ENCODE data around the gene CLEC4F. TPM values are rescaled to one million over a fixed set of nuclear protein-coding genes. Genes with fewer than 3 reads are reported as not detected.

Gene CLEC4F
- total and polyA plus RNA-seq, 8 donors: 0.12 to 0.56 (median 0.21) TPM; not detected in 2

DNA sequence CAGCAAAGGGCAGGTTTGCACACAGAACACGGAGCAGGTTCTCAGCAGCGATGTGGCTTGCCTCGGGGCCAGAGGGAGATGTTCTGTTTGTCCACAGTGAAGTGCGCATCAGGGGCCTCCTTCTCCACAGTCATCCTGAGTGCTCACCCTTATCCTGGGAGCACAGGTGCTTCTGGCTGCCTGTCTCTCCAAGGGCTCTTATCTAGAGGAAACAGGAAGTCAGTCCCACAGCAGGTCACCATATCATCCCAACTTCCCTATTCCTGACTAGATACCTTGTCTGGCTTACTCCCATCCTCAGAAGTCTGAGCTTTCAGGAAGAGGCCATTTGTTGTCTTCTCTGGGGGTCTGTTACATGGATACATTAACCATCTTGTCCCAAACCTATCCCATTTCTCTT lies 15.2 kb upstream of the CLEC4F start, which contains the start of gene CD207:
TSS of gene CD207 (minus strand) at position 174 of the 400 bp plus-strand sequence. CDS start at position 134, 40 bp downstream.
- ATAC-seq: no peak
- no peak within 1 kb of the TSS for H3K27ac ChIP-seq
- no peak for DNase-seq
- no peaks in the 10 kb centered on the region for H3K27me3 ChIP-seq
- intact Hi-C loops (cut with DNase I): no loop called here
- no peaks in the 10 kb centered on the region for H3K9me3 ChIP-seq
- no peak within 1 kb of the TSS for H3K4me3 ChIP-seq
- TF ChIP-seq, protein P1, sequence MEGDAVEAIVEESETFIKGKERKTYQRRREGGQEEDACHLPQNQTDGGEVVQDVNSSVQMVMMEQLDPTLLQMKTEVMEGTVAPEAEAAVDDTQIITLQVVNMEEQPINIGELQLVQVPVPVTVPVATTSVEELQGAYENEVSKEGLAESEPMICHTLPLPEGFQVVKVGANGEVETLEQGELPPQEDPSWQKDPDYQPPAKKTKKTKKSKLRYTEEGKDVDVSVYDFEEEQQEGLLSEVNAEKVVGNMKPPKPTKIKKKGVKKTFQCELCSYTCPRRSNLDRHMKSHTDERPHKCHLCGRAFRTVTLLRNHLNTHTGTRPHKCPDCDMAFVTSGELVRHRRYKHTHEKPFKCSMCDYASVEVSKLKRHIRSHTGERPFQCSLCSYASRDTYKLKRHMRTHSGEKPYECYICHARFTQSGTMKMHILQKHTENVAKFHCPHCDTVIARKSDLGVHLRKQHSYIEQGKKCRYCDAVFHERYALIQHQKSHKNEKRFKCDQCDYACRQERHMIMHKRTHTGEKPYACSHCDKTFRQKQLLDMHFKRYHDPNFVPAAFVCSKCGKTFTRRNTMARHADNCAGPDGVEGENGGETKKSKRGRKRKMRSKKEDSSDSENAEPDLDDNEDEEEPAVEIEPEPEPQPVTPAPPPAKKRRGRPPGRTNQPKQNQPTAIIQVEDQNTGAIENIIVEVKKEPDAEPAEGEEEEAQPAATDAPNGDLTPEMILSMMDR (IDR thresholded peaks at IDR 0.05): no peak
- no peaks in the 10 kb centered on the region for H3K4me1 ChIP-seq
- 80 to 85% methylated on average over 4 of the region's 4 CpGs for WGBS, 2 donors
- no peaks in the 10 kb centered on the region for H3K36me3 ChIP-seq
- FAIRE-seq: no peak

DNA sequence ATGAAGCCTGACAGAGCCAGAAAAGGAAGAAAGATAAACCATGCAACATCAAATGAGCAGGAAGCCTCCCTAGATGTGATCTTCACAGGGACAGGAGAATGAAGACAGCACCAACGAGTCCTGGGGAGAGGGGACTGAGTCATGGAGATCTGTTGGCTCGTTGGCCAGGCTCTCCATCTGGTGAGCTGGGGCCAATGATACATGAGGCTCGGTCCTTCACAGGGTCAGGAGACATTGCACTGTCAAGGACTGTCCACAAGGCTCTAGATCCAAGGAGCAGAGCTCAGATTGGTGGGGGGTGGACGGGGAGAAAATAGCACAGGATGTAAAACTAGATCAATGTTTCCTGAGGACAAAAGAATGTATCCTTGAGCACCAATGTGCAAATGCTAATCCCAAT lies 14.5 kb upstream of the CLEC4F start:
- Histone ChIP-seq H3K27me3 (no peaks in the 10 kb centered on the region), H3K4me3 (no peak overlapping the region), H3K27ac (no peak overlapping the region), H3K4me1 (no peaks in the 10 kb centered on the region), H3K9me3 (no peaks in the 10 kb centered on the region), H3K36me3 (no peaks in the 10 kb centered on the region)
- ATAC-seq (no peak), FAIRE-seq (no peak), DNase-seq (no peak)
- TF ChIP-seq, protein P1 (IDR thresholded peaks at IDR 0.05): no peak
- intact Hi-C loops (cut with DNase I): no loop called here
- WGBS, 2 donors: 65 to 76% methylated on average over 4 of the region's 4 CpGs

DNA sequence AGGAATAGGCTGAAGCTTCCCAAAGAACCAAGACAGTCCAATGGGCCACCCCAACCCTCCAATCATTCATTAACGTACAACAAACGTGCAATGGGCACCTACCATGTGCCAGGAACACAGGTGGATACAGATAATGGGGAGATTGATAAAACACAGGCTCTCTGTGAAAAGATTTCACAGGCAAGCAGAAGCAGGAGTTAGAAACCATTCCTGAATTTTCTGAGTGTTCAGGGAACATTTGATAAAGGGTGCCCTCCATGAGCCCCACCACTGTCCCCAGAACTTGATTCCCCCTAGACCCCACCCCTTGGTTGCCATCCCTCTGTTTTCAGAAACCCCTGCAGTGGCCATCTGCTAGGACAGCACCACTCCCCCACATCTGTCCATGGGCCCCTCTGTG lies 13.7 kb upstream of the CLEC4F start:
- no peak overlapping the region for H3K27ac ChIP-seq
- H3K4me1 ChIP-seq: no peaks in the 10 kb centered on the region
- ATAC-seq (no peak), DNase-seq (no peak), FAIRE-seq (no peak)
- no peak overlapping the region for H3K4me3 ChIP-seq
- TF ChIP-seq, protein P1 (IDR thresholded peaks at IDR 0.05): no peak
- H3K27me3 ChIP-seq: no peaks in the 10 kb centered on the region
- WGBS, 2 donors: 59 to 63% methylated on average over 2 of the region's 2 CpGs
- intact Hi-C loops (cut with DNase I): no loop called here
- no peaks in the 10 kb centered on the region for H3K36me3 ChIP-seq
- H3K9me3 ChIP-seq: no peaks in the 10 kb centered on the region

DNA sequence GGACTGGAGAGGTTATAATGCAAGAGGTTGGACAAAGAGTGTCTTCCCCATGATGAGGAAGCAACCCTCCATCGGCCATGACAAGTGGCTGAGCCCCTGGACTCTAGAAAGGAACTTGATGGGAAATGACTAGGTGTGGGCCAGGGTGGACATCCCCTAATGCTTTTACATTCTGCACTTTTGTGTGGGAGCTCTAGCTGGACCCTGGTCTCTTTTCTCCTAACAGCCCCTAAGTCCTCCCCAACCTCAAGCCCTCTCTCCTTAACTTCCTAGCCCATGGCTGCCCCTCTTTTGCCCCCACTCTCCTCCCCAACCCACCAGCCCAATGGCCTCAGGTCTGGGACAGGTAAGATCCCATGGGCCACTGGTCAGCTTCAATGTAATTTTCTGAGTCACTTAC lies 12.8 kb upstream of the CLEC4F start:
- DNase-seq: no peak
- 78 to 94% methylated on average over 1 of the region's 1 CpG for WGBS, 2 donors
- no peak overlapping the region for H3K4me3 ChIP-seq
- H3K36me3 ChIP-seq: no peaks in the 10 kb centered on the region
- no peak for ATAC-seq
- H3K27me3 ChIP-seq: no peaks in the 10 kb centered on the region
- intact Hi-C loops (cut with DNase I): no loop called here
- TF ChIP-seq, protein P1 (IDR thresholded peaks at IDR 0.05): no peak
- no peak overlapping the region for H3K27ac ChIP-seq
- H3K9me3 ChIP-seq: no peaks in the 10 kb centered on the region
- H3K4me1 ChIP-seq: no peaks in the 10 kb centered on the region
- no peak for FAIRE-seq

DNA sequence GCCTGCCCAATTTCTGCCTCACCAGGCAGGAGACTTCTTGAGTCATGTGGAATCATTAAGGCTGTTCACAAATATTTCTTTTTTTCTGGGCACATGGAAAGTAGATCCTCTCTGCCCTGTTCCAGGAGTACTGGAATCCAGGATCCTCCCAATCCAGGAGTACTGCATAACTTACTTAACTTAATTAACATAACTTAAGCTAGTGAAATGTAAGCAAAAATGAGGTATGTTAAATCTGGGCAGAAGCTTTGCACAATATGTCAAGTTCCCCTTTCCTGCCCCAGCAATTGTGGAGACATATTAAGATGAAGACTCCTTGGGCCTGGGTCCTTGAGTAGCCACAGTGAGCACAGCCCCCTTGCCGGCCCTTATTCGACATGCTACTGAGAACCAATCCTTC lies 12.0 kb upstream of the CLEC4F start:
- Histone ChIP-seq H3K36me3 (no peaks in the 10 kb centered on the region), H3K27me3 (no peaks in the 10 kb centered on the region), H3K9me3 (no peaks in the 10 kb centered on the region), H3K27ac (no peak overlapping the region), H3K4me3 (no peak overlapping the region), H3K4me1 (no peaks in the 10 kb centered on the region)
- FAIRE-seq (no peak), ATAC-seq (no peak), DNase-seq (no peak)
- intact Hi-C loops (cut with DNase I): no loop called here
- TF ChIP-seq, protein P1 (IDR thresholded peaks at IDR 0.05): no peak
- 84 to 86% methylated on average over 2 of the region's 2 CpGs for WGBS, 2 donors
